IMR-90 (cell line): ENCODE data around the gene NHSL2. TPM values are rescaled to one million over a fixed set of nuclear protein-coding genes. Genes with fewer than 3 reads are reported as not detected.

Experiments
- ATAC-seq: fragments of 200-7000 bp; cut with Tn5 transposase; 2 replicates; pipeline ENCODE4 v1.9.1; 2020; ENCODE audit warnings: low read depth, mild to moderate bottlenecking, moderate library complexity
- BruUV-seq: library from RNA; stranded (reverse); fragments of 400-500 nt; replicated peaks from 2 replicates; lab custom pipeline; 2021; lab: Mats Ljungman, UMichigan
- CTCF ChIA-PET: fragments of 300-600 bp; formaldehyde crosslinking; extraction: SDS; loops from one replicate; lab custom pipeline; 2021; ENCODE audit warnings: antibody characterized with exemption; lab: Yijun Ruan, JAX
- POLR2A ChIA-PET: fragments of 300-600 bp; sonication (Branson Sonifier 250); formaldehyde crosslinking; loops from one replicate; lab custom pipeline; 2022; ENCODE audit warnings: antibody characterized with exemption; ENCODE audit not compliant: unreplicated experiment; lab: Charles Lee
- DNase-seq: peaks from one replicate; pipeline ENCODE4 v3.0.0; 2013
- H2AFZ ChIP-seq: replicated peaks from 2 replicates; pipeline ENCODE3; 2013; ENCODE audit warnings: low read length, mild to moderate bottlenecking; ENCODE audit not compliant: poor library complexity
- H2AK5ac ChIP-seq: 2 replicates; pipeline ENCODE4 v1.6.1; 2013; ENCODE audit warnings: low read depth, low read length, inconsistent platforms
- H2AK9ac ChIP-seq: replicated peaks from 2 replicates; pipeline ENCODE3; 2013; ENCODE audit warnings: mild to moderate bottlenecking, low read depth, low read length, moderate library complexity; ENCODE audit not compliant: poor library complexity
- H2BK120ac ChIP-seq: 2 replicates; pipeline ENCODE4 v1.6.1; 2013; ENCODE audit warnings: low read depth, low read length, inconsistent platforms
- H2BK15ac ChIP-seq: 3 replicates; pipeline ENCODE4 v1.6.1; 2013; ENCODE audit warnings: low read depth, low read length, inconsistent platforms
- H2BK20ac ChIP-seq: 2 replicates; pipeline ENCODE4 v1.6.1; 2013; ENCODE audit warnings: low read depth, mild to moderate bottlenecking, inconsistent platforms, low read length, moderate library complexity
- H2BK5ac ChIP-seq: 2 replicates; pipeline ENCODE4 v1.6.1; 2013; ENCODE audit warnings: mild to moderate bottlenecking, low read depth, low read length, inconsistent platforms; ENCODE audit not compliant: poor library complexity, severe bottlenecking
- H3K14ac ChIP-seq: replicated peaks from 2 replicates; pipeline ENCODE4 v1.6.1; 2013; ENCODE audit warnings: low read depth, low read length, inconsistent platforms
- H3K18ac ChIP-seq: 2 replicates; pipeline ENCODE4 v1.6.1; 2013; ENCODE audit warnings: low read depth, low read length, control low read depth
- H3K23ac ChIP-seq: 2 replicates; pipeline ENCODE4 v1.6.1; 2013; ENCODE audit warnings: low read depth, low read length, inconsistent platforms
- H3K27ac ChIP-seq: 2 replicates; pipeline ENCODE4 v1.5.1; 2013; ENCODE audit warnings: mild to moderate bottlenecking, control low read depth, low read length; ENCODE audit not compliant: insufficient read depth
- H3K27me3 ChIP-seq: 2 replicates; pipeline ENCODE4 v1.6.1; 2013; ENCODE audit warnings: low read length; ENCODE audit not compliant: control insufficient read depth, insufficient read depth
- H3K36me3 ChIP-seq: 2 replicates; pipeline ENCODE4 v1.6.1; 2013; ENCODE audit warnings: low read length, mixed read lengths; ENCODE audit not compliant: control insufficient read depth, insufficient read depth
- H3K4ac ChIP-seq: 2 replicates; pipeline ENCODE4 v1.6.1; 2013; ENCODE audit warnings: low read depth, low read length, inconsistent platforms
- H3K4me1 ChIP-seq: 2 replicates; pipeline ENCODE4 v1.6.1; 2013; ENCODE audit warnings: low read length, mixed read lengths; ENCODE audit not compliant: control insufficient read depth, insufficient read depth
- H3K4me2 ChIP-seq: 2 replicates; pipeline ENCODE4 v1.6.1; 2013; ENCODE audit warnings: low read depth, mild to moderate bottlenecking, control low read depth, low read length, moderate library complexity
- H3K4me3 ChIP-seq: 2 replicates; pipeline ENCODE4 v1.5.1; 2013; ENCODE audit warnings: low read depth, mild to moderate bottlenecking, control low read depth, low read length, moderate library complexity; ENCODE audit not compliant: insufficient read depth
- H3K56ac ChIP-seq: 2 replicates; pipeline ENCODE4 v1.6.1; 2013; ENCODE audit warnings: low read length, inconsistent platforms; ENCODE audit not compliant: insufficient read depth; ENCODE audit errors: extremely low read depth
- H3K79me1 ChIP-seq, 2 experiments: 2 replicates each; pipeline ENCODE4 v1.6.1; 2013; ENCODE audit warnings: low read length in 2 of 2, inconsistent platforms in 1 of 2, low read depth in 1 of 2
- H3K9ac ChIP-seq: 2 replicates; pipeline ENCODE4 v1.6.1; 2013; ENCODE audit warnings: low read depth, low read length, control low read depth
- H3K9me1 ChIP-seq: 2 replicates; pipeline ENCODE4 v1.6.1; 2013; ENCODE audit warnings: low read length, inconsistent platforms; ENCODE audit not compliant: insufficient read depth
- H3K9me3 ChIP-seq: 2 replicates; pipeline ENCODE4 v1.6.1; 2013; ENCODE audit warnings: low read length; ENCODE audit not compliant: control insufficient read depth, insufficient read depth
- H4K20me1 ChIP-seq: 2 replicates; pipeline ENCODE4 v1.6.1; 2013; ENCODE audit warnings: low read length, inconsistent platforms; ENCODE audit not compliant: insufficient read depth
- H4K5ac ChIP-seq: 2 replicates; pipeline ENCODE4 v1.6.1; 2013; ENCODE audit warnings: mild to moderate bottlenecking, low read depth, low read length, control low read depth
- H4K8ac ChIP-seq, 2 experiments: 2 replicates each; pipeline ENCODE4 v1.6.1; 2013; ENCODE audit warnings: low read depth in 2 of 2, low read length in 2 of 2, control low read depth in 1 of 2, inconsistent platforms in 1 of 2
- H4K91ac ChIP-seq: 2 replicates; pipeline ENCODE4 v1.6.1; 2013; ENCODE audit warnings: low read depth, low read length, inconsistent platforms; ENCODE audit not compliant: insufficient read depth
- BHLHE40 ChIP-seq: fragments of 150-350 bp; IDR thresholded peaks from 2 replicates; pipeline ENCODE4 v1.6.1; 2016; ENCODE audit warnings: mild to moderate bottlenecking, low read depth, low read length
- CEBPB ChIP-seq: IDR thresholded peaks from 2 replicates; pipeline ENCODE4 v1.6.1; 2012; ENCODE audit warnings: low read depth, low read length, improper control_type of control experiment
- CHD1 ChIP-seq: IDR thresholded peaks from 2 replicates; pipeline ENCODE4 v1.6.1; 2012; ENCODE audit warnings: low read depth, low read length, improper control_type of control experiment
- CTCF ChIP-seq: conservative IDR thresholded peaks from 2 replicates; pipeline ENCODE4 v1.5.1; 2012; ENCODE audit warnings: mild to moderate bottlenecking, low read depth, low read length, improper control_type of control experiment
- ELK1 ChIP-seq: fragments of 150-350 bp; IDR thresholded peaks from 2 replicates; pipeline ENCODE4 v1.6.1; 2016; ENCODE audit warnings: low read depth, mild to moderate bottlenecking, low read length, moderate library complexity, borderline replicate concordance
- FOS ChIP-seq: fragments of 150-350 bp; IDR thresholded peaks from 2 replicates; pipeline ENCODE4 v1.6.1; 2016; ENCODE audit warnings: low read depth, low read length
- MAFK ChIP-seq: IDR thresholded peaks from 2 replicates; pipeline ENCODE4 v1.6.1; 2012; ENCODE audit warnings: low read depth, low read length, improper control_type of control experiment
- MAZ ChIP-seq: IDR thresholded peaks from 2 replicates; pipeline ENCODE4 v1.6.1; 2012; ENCODE audit warnings: low read depth, mild to moderate bottlenecking, low read length, improper control_type of control experiment, moderate library complexity, borderline replicate concordance
- MXI1 ChIP-seq: IDR thresholded peaks from 2 replicates; pipeline ENCODE4 v1.6.1; 2012; ENCODE audit warnings: low read depth, mild to moderate bottlenecking, low read length, moderate library complexity, borderline replicate concordance
- NFE2L2 ChIP-seq: fragments of 150-350 bp; IDR thresholded peaks from 2 replicates; pipeline ENCODE4 v1.6.1; 2016; ENCODE audit warnings: low read depth, mild to moderate bottlenecking, low read length
- POLR2A ChIP-seq: IDR thresholded peaks from 2 replicates; pipeline ENCODE4 v1.6.1; 2012; ENCODE audit warnings: mild to moderate bottlenecking, low read depth, low read length
- RAD21 ChIP-seq: IDR thresholded peaks from 2 replicates; pipeline ENCODE4 v1.6.1; 2012; ENCODE audit warnings: low read length, improper control_type of control experiment
- RCOR1 ChIP-seq: IDR thresholded peaks from 2 replicates; pipeline ENCODE4 v1.6.1; 2012; ENCODE audit warnings: mild to moderate bottlenecking, low read length, improper control_type of control experiment; ENCODE audit not compliant: insufficient replicate concordance
- RFX5 ChIP-seq: IDR thresholded peaks from 2 replicates; pipeline ENCODE4 v1.8.0; 2012; ENCODE audit warnings: low read depth, mild to moderate bottlenecking, low read length, moderate library complexity
- SMC3 ChIP-seq: fragments of 150-350 bp; IDR thresholded peaks from 2 replicates; pipeline ENCODE4 v1.6.1; 2016; ENCODE audit warnings: low read depth, mild to moderate bottlenecking, antibody characterized with exemption, low read length, moderate library complexity
- USF2 ChIP-seq: fragments of 150-350 bp; IDR thresholded peaks from 2 replicates; pipeline ENCODE4 v1.6.1; 2017; ENCODE audit warnings: mild to moderate bottlenecking, antibody characterized with exemption, low read length, low read depth
- WGBS, 2 experiments: methylation state at CpG; one replicate each; pipeline versions ENCODE4 v1.1.5 to v1.1.7; 2013; ENCODE audit warnings: missing lambda C conversion rate in 2 of 2; ENCODE audit not compliant: insufficient read length in 1 of 2; ENCODE audit errors: extremely low coverage in 2 of 2; 5-methylcytosine and 5-hydroxymethylcytosine counted together
- dilution Hi-C: fragments of 300-500 bp; cut with HindIII; formaldehyde crosslinking; loops from one replicate; pipeline ENCODE4 v1.14.3; 2018; ENCODE audit warnings: low sequenced_read_pairs; ENCODE audit not compliant: unreplicated experiment
- in situ Hi-C: fragments of 300-500 bp; cut with MboI; formaldehyde crosslinking; loops from 3 replicates; pipeline ENCODE4 v1.14.3; 2019; ENCODE audit warnings: low sequenced_read_pairs, inconsistent platforms, mixed read lengths
- intact Hi-C: fragments of 100-400 bp; cut with micrococcal nuclease; formaldehyde crosslinking; loops from 2 replicates; pipeline ENCODE4 v1.10.0; 2022
- polyA plus RNA-seq, 3 experiments: library from polyadenylated mRNA; depleted of rRNA; stranded (reverse); fragments of >200 nt; gene quantifications; 2 replicates each; pipeline ENCODE4 v1.2.3, GENCODE V29; 2012; ENCODE audit warnings: low replicate concordance in 1 of 3
- total RNA-seq: library from RNA; depleted of rRNA; stranded (reverse); fragments of >200 nt; gene quantifications from 2 replicates; pipeline ENCODE4 v1.2.3, GENCODE V29; 2012

Gene NHSL2
- total and polyA plus RNA-seq, 2 of the 4 experiments (the other 2 are of a cell fraction): 0.72 to 0.75 TPM

GRCh38 chrX:72046447-72046846 is 135.8 kb downstream of the NHSL2 start:
- no peak overlapping the region for H2BK5ac ChIP-seq
- H4K5ac ChIP-seq: no peak overlapping the region
- peaks cover 5% of the 10 kb centered on the region; the same call in 1 of the 2 replicates for H3K4me1 ChIP-seq
- H3K4ac ChIP-seq: no peak overlapping the region
- no peak overlapping the region for H4K91ac ChIP-seq
- H3K27ac ChIP-seq: no peak overlapping the region
- H2AK9ac ChIP-seq: no peak overlapping the region
- peaks cover 60% of the 10 kb centered on the region for H3K27me3 ChIP-seq
- dilution Hi-C loops (no loop called here), in situ Hi-C loops (no loop called here), intact Hi-C loops (no loop called here)
- no peak overlapping the region for H2AK5ac ChIP-seq
- H3K4me2 ChIP-seq: no peak overlapping the region
- no peak overlapping the region for H2BK20ac ChIP-seq
- no peaks in the 10 kb centered on the region for H3K79me1 ChIP-seq
- no peak overlapping the region for H2AFZ ChIP-seq
- no peak overlapping the region for H3K56ac ChIP-seq
- ChIA-PET POLR2A (no interaction called here), CTCF (no interaction called here)
- no peak overlapping the region for H2BK120ac ChIP-seq
- H3K9me1 ChIP-seq: no peaks in the 10 kb centered on the region
- H2BK15ac ChIP-seq: no peak overlapping the region
- BruUV-seq: no TSS peak
- 0 out of 2 replicates have a peak, but pooled peaks cover 6% of the 10 kb centered on the region for H4K20me1 ChIP-seq
- DNase-seq: no peak
- no peak for ATAC-seq
- no peaks in the 10 kb centered on the region for H3K36me3 ChIP-seq
- no peaks in the 10 kb centered on the region for H3K9me3 ChIP-seq
- no peak overlapping the region for H3K4me3 ChIP-seq
- no peak overlapping the region for H3K23ac ChIP-seq
- H4K8ac ChIP-seq: no peak overlapping the region
- H3K9ac ChIP-seq: no peak overlapping the region
- no peak overlapping the region for H3K18ac ChIP-seq
- H3K14ac ChIP-seq: no peak overlapping the region
- WGBS, 2 experiments: 57% methylated on average over 1 of the region's 6 CpGs; no CpG with 5 or more reads in 1 of the 2 experiments
- TF ChIP-seq CEBPB (no peak), RCOR1 (no peak), POLR2A (no peak), RFX5 (no peak), MXI1 (no peak), RAD21 (no peak), SMC3 (no peak), BHLHE40 (no peak), MAFK (no peak), NFE2L2 (no peak), USF2 (no peak), FOS (no peak), MAZ (no peak), ELK1 (no peak), CTCF (no peak), CHD1 (no peak)
